Kidney epithelial cell (primary cell): Measurements from ENCODE around the gene NDUFS1. TPM values are rescaled to one million over a fixed set of nuclear protein-coding genes. Genes with fewer than 3 reads are reported as not detected.

ENCODE experiments used
- DNase-seq: peaks from one replicate; pipeline ENCODE4 v3.0.0-alpha.2; 2010; ENCODE audit warnings: low read depth
- H3K27me3 ChIP-seq: 2 replicates; pipeline ENCODE4 v1.6.0; 2011; ENCODE audit warnings: low read length; ENCODE audit not compliant: control insufficient read depth, insufficient read depth
- H3K36me3 ChIP-seq: 2 replicates; pipeline ENCODE4 v1.5.1; 2011; ENCODE audit warnings: low read length; ENCODE audit not compliant: control insufficient read depth, insufficient read depth
- H3K4me3 ChIP-seq: 2 replicates; pipeline ENCODE4 v1.5.1; 2011; ENCODE audit warnings: low read depth, mild to moderate bottlenecking, control low read depth, low read length
- CTCF ChIP-seq: IDR thresholded peaks from 2 replicates; pipeline ENCODE4 v1.5.1; 2011; ENCODE audit warnings: mild to moderate bottlenecking, moderate library complexity, low read length, control low read depth, inconsistent platforms; ENCODE audit not compliant: insufficient read depth, poor library complexity, severe bottlenecking
- total RNA-seq: library from RNA; depleted of rRNA; stranded (reverse); fragments of >200 nt; gene quantifications from 2 replicates; pipeline ENCODE4 v1.2.3, GENCODE V29; 2015

NDUFS1 gene
- total RNA-seq, 1 donor from 2014 or later, result 107 TPM

- H3K36me3 ChIP-seq, result no peaks in the 10 kb centered on the region
- H3K4me3 ChIP-seq, result peak overlapping the region; percentile 84
- DNase-seq, result no peak
- TF ChIP-seq CTCF, result no peak
- H3K27me3 ChIP-seq, result no peaks in the 10 kb centered on the region
Measured at GRCh38 chr2:206086716-206087350, 72.4 kb downstream of the NDUFS1 start.

GRCh38 chr2:206085742-206086445 is 73.3 kb downstream of the NDUFS1 start, which contains the start of gene INO80D:
INO80D (minus strand) TSS chr2:206086174; CDS start chr2:206063016, 23,158 bp downstream.
- Histone ChIP-seq H3K27me3 (no peaks in the 10 kb centered on the region), H3K4me3 (peak within 1 kb of the TSS; percentile 84), H3K36me3 (no peaks in the 10 kb centered on the region)
- TF ChIP-seq CTCF, result peak; percentile 57
- peak; percentile 51 for DNase-seq

- Histone ChIP-seq H3K36me3 (no peaks in the 10 kb centered on the region), H3K4me3 (peak overlapping the region; percentile 84), H3K27me3 (no peaks in the 10 kb centered on the region)
- DNase-seq, result no peak
- no peak for TF ChIP-seq CTCF
Measured at GRCh38 chr2:206084870-206085741, 74.1 kb downstream of the NDUFS1 start.

- no peaks in the 10 kb centered on the region for H3K36me3 ChIP-seq
- peak; percentile 31 for DNase-seq
- H3K27me3 ChIP-seq, result no peaks in the 10 kb centered on the region
- peak overlapping the region; percentile 84 for H3K4me3 ChIP-seq
- TF ChIP-seq CTCF, result no peak
Measured at GRCh38 chr2:206084439-206084869, 74.8 kb downstream of the NDUFS1 start.

- no peak for DNase-seq
- no peak for TF ChIP-seq CTCF
- H3K4me3 ChIP-seq, result peak overlapping the region; percentile 84
- no peaks in the 10 kb centered on the region for H3K36me3 ChIP-seq
- no peaks in the 10 kb centered on the region for H3K27me3 ChIP-seq
Measured at GRCh38 chr2:206083602-206084438, 75.4 kb downstream of the NDUFS1 start.
